Prostate gland (tissue), 2 donors: Measurements from ENCODE around the gene CCDC157.

Experiments
- CTCF ChIP-seq, 4 experiments: fragments of 200-600 bp in 2 of 4; fragments of 450-650 bp in 2 of 4; sonication (generic) in 2 of 4; IDR thresholded peaks; 1 replicate in 3 of 4; 2 replicates in 1 of 4; pipeline ENCODE4 v1.5.1; 2016 to 2019; ENCODE audit warnings: antibody characterized with exemption in 4 of 4, mild to moderate bottlenecking in 2 of 4, moderate library complexity in 2 of 4
- POLR2AphosphoS5 ChIP-seq: sonication (generic); formaldehyde crosslinking; IDR thresholded peaks from one replicate; pipeline ENCODE4 v1.6.1; 2017; ENCODE audit warnings: antibody characterized with exemption

- TF ChIP-seq CTCF (IDR thresholded peaks at IDR 0.05) (no peak), POLR2AphosphoS5 (no peak)
Measured at GRCh38 chr22:30421695-30422480, 65.1 kb downstream of the CCDC157 start.
